Keratinocyte (primary cell): ENCODE results near the gene ACAP2. TPM values are rescaled to one million over a fixed set of nuclear protein-coding genes. Genes with fewer than 3 reads are reported as not detected.

Experiments
- DNase-seq: peaks from one replicate; pipeline ENCODE4 v3.0.0-alpha.2; 2011; ENCODE audit warnings: low read depth, missing footprints, low spot score
- FAIRE-seq: peaks from 2 replicates; lab custom pipeline; 2011; peaks lifted over from hg19 to GRCh38; lab: Jason Lieb, UNC
- H2AFZ ChIP-seq: 2 replicates; pipeline ENCODE4 v1.6.0; 2012; ENCODE audit warnings: low read length, control low read depth, inconsistent platforms; ENCODE audit not compliant: control insufficient read depth
- H3K27ac ChIP-seq: 2 replicates; pipeline ENCODE4 v1.5.1; 2011; ENCODE audit warnings: low read length; ENCODE audit not compliant: control insufficient read depth, insufficient read depth
- H3K27me3 ChIP-seq: 3 replicates; pipeline ENCODE4 v1.6.0; 2011; ENCODE audit warnings: low read length; ENCODE audit not compliant: control insufficient read depth, insufficient read depth; ENCODE audit errors: extremely low read depth
- H3K36me3 ChIP-seq, 2 experiments: 2 replicates in 1 of 2; 3 replicates in 1 of 2; pipeline ENCODE4 v1.5.1; 2011; ENCODE audit warnings: low read length in 2 of 2, mild to moderate bottlenecking in 1 of 2; ENCODE audit not compliant: control insufficient read depth in 2 of 2, insufficient read depth in 2 of 2; ENCODE audit errors: extremely low read depth in 1 of 2
- H3K4me1 ChIP-seq: 3 replicates; pipeline ENCODE4 v1.5.1; 2011; ENCODE audit warnings: low read length; ENCODE audit not compliant: control insufficient read depth, insufficient read depth; ENCODE audit errors: extremely low read depth
- H3K4me2 ChIP-seq: 3 replicates; pipeline ENCODE4 v1.6.0; 2011; ENCODE audit warnings: low read depth, low read length; ENCODE audit not compliant: control insufficient read depth, insufficient read depth; ENCODE audit errors: extremely low read depth
- H3K4me3 ChIP-seq, 3 experiments: fragments of 200-600 bp in 1 of 3; sonication (generic) in 1 of 3; 2 replicates in 2 of 3; 3 replicates in 1 of 3; pipeline ENCODE4 v1.5.1; 2011 to 2016; ENCODE audit warnings: low read length in 3 of 3, mild to moderate bottlenecking in 3 of 3, control low read depth in 2 of 3, inconsistent platforms in 1 of 3, low read depth in 1 of 3, mixed read lengths in 1 of 3, mixed run types in 1 of 3, moderate library complexity in 1 of 3; ENCODE audit not compliant: control insufficient read depth in 2 of 3, insufficient read depth in 2 of 3; ENCODE audit errors: extremely low read depth in 1 of 3
- H3K79me2 ChIP-seq: 2 replicates; pipeline ENCODE4 v1.6.0; 2012; ENCODE audit warnings: low read length; ENCODE audit not compliant: control insufficient read depth, insufficient read depth
- H3K9ac ChIP-seq: 3 replicates; pipeline ENCODE4 v1.6.0; 2011; ENCODE audit warnings: low read length; ENCODE audit not compliant: control insufficient read depth, insufficient read depth; ENCODE audit errors: extremely low read depth
- H3K9me1 ChIP-seq: 3 replicates; pipeline ENCODE4 v1.6.0; 2011; ENCODE audit warnings: low read length; ENCODE audit not compliant: control insufficient read depth, insufficient read depth; ENCODE audit errors: extremely low read depth
- H3K9me3 ChIP-seq: 2 replicates; pipeline ENCODE4 v1.5.1; 2012; ENCODE audit warnings: low read depth, low read length; ENCODE audit not compliant: control insufficient read depth
- H4K20me1 ChIP-seq: 3 replicates; pipeline ENCODE4 v1.6.0; 2011; ENCODE audit warnings: low read length; ENCODE audit not compliant: control insufficient read depth, insufficient read depth; ENCODE audit errors: extremely low read depth
- CTCF ChIP-seq, 3 experiments: IDR thresholded peaks in 1 of 3; conservative IDR thresholded peaks in 1 of 3; optimal IDR thresholded peaks in 1 of 3; 2 replicates in 2 of 3; 3 replicates in 1 of 3; pipeline versions ENCODE3 to v1.5.1; 2011; ENCODE audit warnings: low read length in 3 of 3, mild to moderate bottlenecking in 3 of 3, moderate library complexity in 2 of 3, control low read depth in 1 of 3, inconsistent platforms in 1 of 3; ENCODE audit not compliant: insufficient read depth in 2 of 3; ENCODE audit errors: extremely low read depth in 1 of 3
- EZH2 ChIP-seq: IDR thresholded peaks from one replicate; pipeline ENCODE4 v1.6.1; 2012; ENCODE audit warnings: inconsistent platforms, mild to moderate bottlenecking, low read length, moderate library complexity
- dilution Hi-C: fragments of 300-500 bp; cut with MboI; formaldehyde crosslinking; loops from one replicate; pipeline ENCODE4 v1.7.0; 2020; ENCODE audit warnings: low sequenced_read_pairs; ENCODE audit not compliant: extremely low pct_ligation_motif_present
- polyA plus RNA-seq, 5 experiments: library from polyadenylated mRNA; depleted of rRNA in 3 of 5; stranded (reverse) in 3 of 5; stranded (forward) in 1 of 5; unstranded in 1 of 5; fragments of >200 nt; gene quantifications; 1 replicate in 1 of 5; 2 replicates in 3 of 5; 3 replicates in 1 of 5; pipeline versions ENCODE4 v1.2.1 to v1.2.3, GENCODE V29; 2011 to 2012; ENCODE audit warnings: missing spikeins in 2 of 5, low read depth in 1 of 5, low replicate concordance in 1 of 5

Gene ACAP2
- polyA plus RNA-seq, 1 donor (not counting 4 experiments of a cell fraction or from before 2014, with no cell fraction given) = 23.5 TPM

DNA sequence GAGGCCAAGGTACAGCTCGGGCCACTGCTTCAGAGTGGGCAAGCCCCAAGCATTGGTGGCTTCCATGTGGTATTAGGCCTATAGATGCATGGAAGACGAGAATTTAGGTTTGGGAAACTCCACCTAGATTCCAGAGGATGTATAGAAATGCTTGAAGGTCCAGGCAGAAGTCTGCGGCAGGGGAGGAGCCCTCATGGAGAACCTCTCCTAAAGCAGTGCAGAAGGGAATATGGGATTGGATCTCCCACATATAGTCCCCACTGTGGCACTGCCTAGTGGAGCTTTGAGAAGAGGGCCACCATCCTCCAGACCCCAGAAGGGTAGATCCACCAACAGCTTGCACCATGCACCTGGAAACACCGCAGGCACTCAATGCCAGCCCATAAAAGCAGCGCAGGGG, 123.8 kb downstream of the ACAP2 start:
- peaks cover 0 to 9% of the 10 kb centered on the region in 2 experiments for H3K36me3 ChIP-seq
- TF ChIP-seq CTCF (optimal IDR thresholded peaks at IDR 0.05 in 1 of 3, IDR thresholded peaks at IDR 0.05 in 1 of 3, conservative IDR thresholded peaks at IDR 0.05 in 1 of 3; ENCODE audit: extremely low read depth in 1 of 3, insufficient read depth in 2 of 3, low read length in 3 of 3) (no peak), EZH2 (no peak)
- no peaks in the 10 kb centered on the region for H3K4me1 ChIP-seq
- H2AFZ ChIP-seq = no peak overlapping the region
- dilution Hi-C loops = no loop called here
- no peak overlapping the region for H3K4me2 ChIP-seq
- no peaks in the 10 kb centered on the region for H3K27me3 ChIP-seq
- no peaks in the 10 kb centered on the region for H3K9me3 ChIP-seq
- no peak overlapping the region for H3K9ac ChIP-seq
- no peaks in the 10 kb centered on the region for H3K79me2 ChIP-seq
- FAIRE-seq (no peak), DNase-seq (no peak)
- H4K20me1 ChIP-seq = no peaks in the 10 kb centered on the region
- no peak overlapping the region for H3K27ac ChIP-seq
- H3K4me3 ChIP-seq = no peak overlapping the region
- H3K9me1 ChIP-seq = no peaks in the 10 kb centered on the region

GRCh38 chr3:195312714-195313113, 130.1 kb downstream of the ACAP2 start:
- Histone ChIP-seq H3K9me3 (no peaks in the 10 kb centered on the region), H3K36me3 (no peaks in the 10 kb centered on the region), H4K20me1 (no peaks in the 10 kb centered on the region), H3K9ac (no peak overlapping the region), H3K4me1 (no peaks in the 10 kb centered on the region), H3K79me2 (no peaks in the 10 kb centered on the region), H2AFZ (no peak overlapping the region), H3K9me1 (no peaks in the 10 kb centered on the region), H3K27me3 (no peaks in the 10 kb centered on the region), H3K27ac (no peak overlapping the region), H3K4me3 (no peak overlapping the region), H3K4me2 (no peak overlapping the region)
- dilution Hi-C loops = no loop called here
- no peak for FAIRE-seq
- TF ChIP-seq EZH2 (no peak), CTCF (optimal IDR thresholded peaks at IDR 0.05 in 1 of 3, IDR thresholded peaks at IDR 0.05 in 1 of 3, conservative IDR thresholded peaks at IDR 0.05 in 1 of 3; ENCODE audit: extremely low read depth in 1 of 3, insufficient read depth in 2 of 3, low read length in 3 of 3) (no peak)
- DNase-seq = no peak
